ENCODE measurements around the gene TBX1.

Gene TBX1

GRCh38 chr22:19815823-19816290 is 55.3 kb downstream of the TBX1 start:
- no peak overlapping the region for H3K4me2 ChIP-seq (ENCODE audit: low read length)
- H3K9me3 ChIP-seq (ENCODE audit: control insufficient read depth, low read length), result no peaks in the 10 kb centered on the region
- H3K36me3 ChIP-seq (ENCODE audit: control insufficient read depth, insufficient read depth, low read length), result no peaks in the 10 kb centered on the region
- no peak overlapping the region for H2AFZ ChIP-seq
- H3K4me1 ChIP-seq, result no peaks in the 10 kb centered on the region
- no peak overlapping the region for H3K4me3 ChIP-seq (ENCODE audit: low read depth, low read length)
- H3K27ac ChIP-seq, result no peak overlapping the region
- no peaks in the 10 kb centered on the region for H3K27me3 ChIP-seq (ENCODE audit: control insufficient read depth, insufficient read depth, low read length)
- TF ChIP-seq, protein P1, sequence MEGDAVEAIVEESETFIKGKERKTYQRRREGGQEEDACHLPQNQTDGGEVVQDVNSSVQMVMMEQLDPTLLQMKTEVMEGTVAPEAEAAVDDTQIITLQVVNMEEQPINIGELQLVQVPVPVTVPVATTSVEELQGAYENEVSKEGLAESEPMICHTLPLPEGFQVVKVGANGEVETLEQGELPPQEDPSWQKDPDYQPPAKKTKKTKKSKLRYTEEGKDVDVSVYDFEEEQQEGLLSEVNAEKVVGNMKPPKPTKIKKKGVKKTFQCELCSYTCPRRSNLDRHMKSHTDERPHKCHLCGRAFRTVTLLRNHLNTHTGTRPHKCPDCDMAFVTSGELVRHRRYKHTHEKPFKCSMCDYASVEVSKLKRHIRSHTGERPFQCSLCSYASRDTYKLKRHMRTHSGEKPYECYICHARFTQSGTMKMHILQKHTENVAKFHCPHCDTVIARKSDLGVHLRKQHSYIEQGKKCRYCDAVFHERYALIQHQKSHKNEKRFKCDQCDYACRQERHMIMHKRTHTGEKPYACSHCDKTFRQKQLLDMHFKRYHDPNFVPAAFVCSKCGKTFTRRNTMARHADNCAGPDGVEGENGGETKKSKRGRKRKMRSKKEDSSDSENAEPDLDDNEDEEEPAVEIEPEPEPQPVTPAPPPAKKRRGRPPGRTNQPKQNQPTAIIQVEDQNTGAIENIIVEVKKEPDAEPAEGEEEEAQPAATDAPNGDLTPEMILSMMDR (IDR thresholded peaks at IDR 0.05), result no peak
- H3K9ac ChIP-seq, result no peak overlapping the region
- H3K79me2 ChIP-seq, result no peaks in the 10 kb centered on the region

- Histone ChIP-seq H3K79me2 (no peaks in the 10 kb centered on the region), H3K27ac (no peak overlapping the region), H3K4me2 (ENCODE audit: low read length) (no peak overlapping the region), H2AFZ (no peak overlapping the region), H3K4me3 (ENCODE audit: low read depth, low read length) (no peak overlapping the region), H3K27me3 (ENCODE audit: control insufficient read depth, insufficient read depth, low read length) (no peaks in the 10 kb centered on the region), H3K9ac (no peak overlapping the region), H3K36me3 (ENCODE audit: control insufficient read depth, insufficient read depth, low read length) (no peaks in the 10 kb centered on the region), H3K9me3 (ENCODE audit: control insufficient read depth, low read length) (no peaks in the 10 kb centered on the region), H3K4me1 (no peaks in the 10 kb centered on the region)
- TF ChIP-seq, protein P1 (IDR thresholded peaks at IDR 0.05), result no peak
Measured at GRCh38 chr22:19816372-19817119, 56.0 kb downstream of the TBX1 start.

All from parathyroid adenoma (tissue), 2 donors.